Measurements from ENCODE around the gene LMO3. TPM values are rescaled to one million over a fixed set of nuclear protein-coding genes. Genes with fewer than 3 reads are reported as not detected.

LMO3 gene
- total and polyA plus RNA-seq, 2 experiments from 2014 or later, result 7.9 to 15.1 TPM

DNA sequence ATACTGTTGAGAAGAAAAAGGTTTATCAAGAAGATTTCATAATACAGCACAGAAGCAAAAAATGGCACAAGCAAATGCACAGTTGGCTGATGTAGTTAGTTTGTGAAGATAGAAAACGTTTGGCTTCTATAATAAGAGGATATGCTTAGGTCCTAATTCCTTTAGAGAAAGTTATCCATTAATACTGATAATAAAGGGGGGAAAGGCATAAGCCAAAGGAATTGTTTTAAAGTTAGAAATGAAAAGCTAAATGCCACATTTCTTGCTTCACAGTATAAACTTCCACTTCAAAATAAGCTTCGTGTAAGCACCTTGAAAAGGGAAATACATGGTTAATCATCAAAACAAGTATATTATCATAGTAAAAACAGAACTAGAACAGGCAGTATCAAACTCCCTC lies 12.4 kb downstream of the LMO3 start:
- Mint-ChIP-seq H3K27ac (no peak overlapping the region), H3K27me3 (ENCODE audit: insufficient read depth, low read depth, poor library complexity) (no peaks in the 10 kb centered on the region), H3K4me1 (peaks cover 34% of the 10 kb centered on the region)

More for the DNA sequence above, 12.4 kb downstream of the LMO3 start:
- H3K4me3 Mint-ChIP-seq, result no peak overlapping the region
- H3K27me3 ChIP-seq (ENCODE audit: insufficient read depth), result no peaks in the 10 kb centered on the region
- no peaks in the 10 kb centered on the region for H3K36me3 Mint-ChIP-seq (ENCODE audit: low read depth)
- TF ChIP-seq CTCF (conservative IDR thresholded peaks at IDR 0.05; ENCODE audit: low read depth in 2 of 2) (no peak), POLR2AphosphoS5 (IDR thresholded peaks at IDR 0.05; ENCODE audit: low read depth) (no peak), JUNB (IDR thresholded peaks at IDR 0.05; ENCODE audit: unreplicated experiment) (no peak), ZNF114 (CRISPR knock-in tag; IDR thresholded peaks at IDR 0.05) (no peak), NANOG (IDR thresholded peaks at IDR 0.05; ENCODE audit: borderline replicate concordance) (no peak), EZH2 (IDR thresholded peaks at IDR 0.05; ENCODE audit: low read depth, unreplicated experiment) (no peak), EZH2phosphoT487 (IDR thresholded peaks at IDR 0.05; ENCODE audit: unreplicated experiment) (no peak), STAT1 (IDR thresholded peaks at IDR 0.05; ENCODE audit: unreplicated experiment) (no peak), CREB1 (CRISPR knock-in tag; IDR thresholded peaks at IDR 0.05; ENCODE audit: low read depth) (no peak), ZNF331 (CRISPR knock-in tag; IDR thresholded peaks at IDR 0.05; ENCODE audit: low read depth) (no peak)
- TF ChIP-seq, protein P1, sequence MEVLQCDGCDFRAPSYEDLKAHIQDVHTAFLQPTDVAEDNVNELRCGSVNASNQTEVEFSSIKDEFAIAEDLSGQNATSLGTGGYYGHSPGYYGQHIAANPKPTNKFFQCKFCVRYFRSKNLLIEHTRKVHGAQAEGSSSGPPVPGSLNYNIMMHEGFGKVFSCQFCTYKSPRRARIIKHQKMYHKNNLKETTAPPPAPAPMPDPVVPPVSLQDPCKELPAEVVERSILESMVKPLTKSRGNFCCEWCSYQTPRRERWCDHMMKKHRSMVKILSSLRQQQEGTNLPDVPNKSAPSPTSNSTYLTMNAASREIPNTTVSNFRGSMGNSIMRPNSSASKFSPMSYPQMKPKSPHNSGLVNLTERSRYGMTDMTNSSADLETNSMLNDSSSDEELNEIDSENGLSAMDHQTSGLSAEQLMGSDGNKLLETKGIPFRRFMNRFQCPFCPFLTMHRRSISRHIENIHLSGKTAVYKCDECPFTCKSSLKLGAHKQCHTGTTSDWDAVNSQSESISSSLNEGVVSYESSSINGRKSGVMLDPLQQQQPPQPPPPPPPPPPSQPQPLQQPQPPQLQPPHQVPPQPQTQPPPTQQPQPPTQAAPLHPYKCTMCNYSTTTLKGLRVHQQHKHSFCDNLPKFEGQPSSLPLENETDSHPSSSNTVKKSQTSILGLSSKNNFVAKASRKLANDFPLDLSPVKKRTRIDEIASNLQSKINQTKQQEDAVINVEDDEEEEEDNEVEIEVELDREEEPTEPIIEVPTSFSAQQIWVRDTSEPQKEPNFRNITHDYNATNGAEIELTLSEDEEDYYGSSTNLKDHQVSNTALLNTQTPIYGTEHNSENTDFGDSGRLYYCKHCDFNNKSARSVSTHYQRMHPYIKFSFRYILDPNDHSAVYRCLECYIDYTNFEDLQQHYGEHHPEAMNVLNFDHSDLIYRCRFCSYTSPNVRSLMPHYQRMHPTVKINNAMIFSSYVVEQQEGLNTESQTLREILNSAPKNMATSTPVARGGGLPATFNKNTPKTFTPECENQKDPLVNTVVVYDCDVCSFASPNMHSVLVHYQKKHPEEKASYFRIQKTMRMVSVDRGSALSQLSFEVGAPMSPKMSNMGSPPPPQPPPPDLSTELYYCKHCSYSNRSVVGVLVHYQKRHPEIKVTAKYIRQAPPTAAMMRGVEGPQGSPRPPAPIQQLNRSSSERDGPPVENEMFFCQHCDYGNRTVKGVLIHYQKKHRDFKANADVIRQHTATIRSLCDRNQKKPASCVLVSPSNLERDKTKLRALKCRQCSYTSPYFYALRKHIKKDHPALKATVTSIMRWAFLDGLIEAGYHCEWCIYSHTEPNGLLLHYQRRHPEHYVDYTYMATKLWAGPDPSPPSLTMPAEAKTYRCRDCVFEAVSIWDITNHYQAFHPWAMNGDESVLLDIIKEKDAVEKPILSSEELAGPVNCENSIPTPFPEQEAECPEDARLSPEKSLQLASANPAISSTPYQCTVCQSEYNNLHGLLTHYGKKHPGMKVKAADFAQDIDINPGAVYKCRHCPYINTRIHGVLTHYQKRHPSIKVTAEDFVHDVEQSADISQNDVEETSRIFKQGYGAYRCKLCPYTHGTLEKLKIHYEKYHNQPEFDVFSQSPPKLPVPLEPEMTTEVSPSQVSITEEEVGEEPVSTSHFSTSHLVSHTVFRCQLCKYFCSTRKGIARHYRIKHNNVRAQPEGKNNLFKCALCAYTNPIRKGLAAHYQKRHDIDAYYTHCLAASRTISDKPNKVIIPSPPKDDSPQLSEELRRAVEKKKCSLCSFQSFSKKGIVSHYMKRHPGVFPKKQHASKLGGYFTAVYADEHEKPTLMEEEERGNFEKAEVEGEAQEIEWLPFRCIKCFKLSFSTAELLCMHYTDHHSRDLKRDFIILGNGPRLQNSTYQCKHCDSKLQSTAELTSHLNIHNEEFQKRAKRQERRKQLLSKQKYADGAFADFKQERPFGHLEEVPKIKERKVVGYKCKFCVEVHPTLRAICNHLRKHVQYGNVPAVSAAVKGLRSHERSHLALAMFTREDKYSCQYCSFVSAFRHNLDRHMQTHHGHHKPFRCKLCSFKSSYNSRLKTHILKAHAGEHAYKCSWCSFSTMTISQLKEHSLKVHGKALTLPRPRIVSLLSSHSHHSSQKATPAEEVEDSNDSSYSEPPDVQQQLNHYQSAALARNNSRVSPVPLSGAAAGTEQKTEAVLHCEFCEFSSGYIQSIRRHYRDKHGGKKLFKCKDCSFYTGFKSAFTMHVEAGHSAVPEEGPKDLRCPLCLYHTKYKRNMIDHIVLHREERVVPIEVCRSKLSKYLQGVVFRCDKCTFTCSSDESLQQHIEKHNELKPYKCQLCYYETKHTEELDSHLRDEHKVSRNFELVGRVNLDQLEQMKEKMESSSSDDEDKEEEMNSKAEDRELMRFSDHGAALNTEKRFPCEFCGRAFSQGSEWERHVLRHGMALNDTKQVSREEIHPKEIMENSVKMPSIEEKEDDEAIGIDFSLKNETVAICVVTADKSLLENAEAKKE (CRISPR knock-in tag; IDR thresholded peaks at IDR 0.05), result no peak
- TF ChIP-seq, protein P2, sequence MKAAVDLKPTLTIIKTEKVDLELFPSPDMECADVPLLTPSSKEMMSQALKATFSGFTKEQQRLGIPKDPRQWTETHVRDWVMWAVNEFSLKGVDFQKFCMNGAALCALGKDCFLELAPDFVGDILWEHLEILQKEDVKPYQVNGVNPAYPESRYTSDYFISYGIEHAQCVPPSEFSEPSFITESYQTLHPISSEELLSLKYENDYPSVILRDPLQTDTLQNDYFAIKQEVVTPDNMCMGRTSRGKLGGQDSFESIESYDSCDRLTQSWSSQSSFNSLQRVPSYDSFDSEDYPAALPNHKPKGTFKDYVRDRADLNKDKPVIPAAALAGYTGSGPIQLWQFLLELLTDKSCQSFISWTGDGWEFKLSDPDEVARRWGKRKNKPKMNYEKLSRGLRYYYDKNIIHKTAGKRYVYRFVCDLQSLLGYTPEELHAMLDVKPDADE (IDR thresholded peaks at IDR 0.05), result no peak
- TF ChIP-seq, protein P3, sequence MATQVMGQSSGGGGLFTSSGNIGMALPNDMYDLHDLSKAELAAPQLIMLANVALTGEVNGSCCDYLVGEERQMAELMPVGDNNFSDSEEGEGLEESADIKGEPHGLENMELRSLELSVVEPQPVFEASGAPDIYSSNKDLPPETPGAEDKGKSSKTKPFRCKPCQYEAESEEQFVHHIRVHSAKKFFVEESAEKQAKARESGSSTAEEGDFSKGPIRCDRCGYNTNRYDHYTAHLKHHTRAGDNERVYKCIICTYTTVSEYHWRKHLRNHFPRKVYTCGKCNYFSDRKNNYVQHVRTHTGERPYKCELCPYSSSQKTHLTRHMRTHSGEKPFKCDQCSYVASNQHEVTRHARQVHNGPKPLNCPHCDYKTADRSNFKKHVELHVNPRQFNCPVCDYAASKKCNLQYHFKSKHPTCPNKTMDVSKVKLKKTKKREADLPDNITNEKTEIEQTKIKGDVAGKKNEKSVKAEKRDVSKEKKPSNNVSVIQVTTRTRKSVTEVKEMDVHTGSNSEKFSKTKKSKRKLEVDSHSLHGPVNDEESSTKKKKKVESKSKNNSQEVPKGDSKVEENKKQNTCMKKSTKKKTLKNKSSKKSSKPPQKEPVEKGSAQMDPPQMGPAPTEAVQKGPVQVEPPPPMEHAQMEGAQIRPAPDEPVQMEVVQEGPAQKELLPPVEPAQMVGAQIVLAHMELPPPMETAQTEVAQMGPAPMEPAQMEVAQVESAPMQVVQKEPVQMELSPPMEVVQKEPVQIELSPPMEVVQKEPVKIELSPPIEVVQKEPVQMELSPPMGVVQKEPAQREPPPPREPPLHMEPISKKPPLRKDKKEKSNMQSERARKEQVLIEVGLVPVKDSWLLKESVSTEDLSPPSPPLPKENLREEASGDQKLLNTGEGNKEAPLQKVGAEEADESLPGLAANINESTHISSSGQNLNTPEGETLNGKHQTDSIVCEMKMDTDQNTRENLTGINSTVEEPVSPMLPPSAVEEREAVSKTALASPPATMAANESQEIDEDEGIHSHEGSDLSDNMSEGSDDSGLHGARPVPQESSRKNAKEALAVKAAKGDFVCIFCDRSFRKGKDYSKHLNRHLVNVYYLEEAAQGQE (IDR thresholded peaks at IDR 0.05; ENCODE audit: unreplicated experiment), result no peak
- H3K36me3 ChIP-seq (ENCODE audit: insufficient read depth), result no peaks in the 10 kb centered on the region
- H2AFZ ChIP-seq, result no peak overlapping the region
- H3K9me3 Mint-ChIP-seq, result no peaks in the 10 kb centered on the region
- DNase-seq (ENCODE audit: low spot score), result no peak
- no peaks in the 10 kb centered on the region for H3K79me2 ChIP-seq (replicated peaks; ENCODE audit: insufficient read depth)
- H3K4me3 ChIP-seq, result no peak overlapping the region
- no peaks in the 10 kb centered on the region for H4K20me1 ChIP-seq (replicated peaks; ENCODE audit: insufficient read depth)
- no peaks in the 10 kb centered on the region for H3K9me2 ChIP-seq (ENCODE audit: insufficient read depth)
- no peak overlapping the region for H3K27ac ChIP-seq (ENCODE audit: low read depth)
- peaks cover 18% of the 10 kb centered on the region for H3K4me1 ChIP-seq (ENCODE audit: insufficient read depth)
- ATAC-seq, result no peak
- no peak overlapping the region for H3K4me2 ChIP-seq
- H3F3A ChIP-seq (replicated peaks; ENCODE audit: low read depth), result no peaks in the 10 kb centered on the region
